Kidney (tissue), 14 donors: ENCODE data around the gene DNMT1. TPM values are rescaled to one million over a fixed set of nuclear protein-coding genes. Genes with fewer than 3 reads are reported as not detected.

Source experiments
- DNase-seq, 5 donors: peaks; one replicate each; pipeline ENCODE4 v3.0.0-alpha.2; 2013 to 2020
- FAIRE-seq: peaks from 2 replicates; lab custom pipeline; 2012; peaks lifted over from hg19 to GRCh38; lab: Jason Lieb, UNC
- H3K27ac ChIP-seq, 2 donors: one replicate each; pipeline ENCODE4 v1.7.0; 2013; ENCODE audit warnings: low read depth in 2 of 2, low read length in 2 of 2, inconsistent platforms in 1 of 2
- H3K27me3 ChIP-seq: one replicate; pipeline ENCODE4 v1.7.1; 2013; ENCODE audit warnings: low read length, inconsistent platforms; ENCODE audit not compliant: control insufficient read depth, insufficient read depth
- H3K36me3 ChIP-seq, 3 donors: one replicate each; pipeline versions ENCODE4 v1.7.0 to v1.7.1; 2013; ENCODE audit warnings: low read length in 3 of 3, control low read depth in 1 of 3, inconsistent platforms in 1 of 3; ENCODE audit not compliant: insufficient read depth in 3 of 3, control insufficient read depth in 2 of 3
- H3K4me1 ChIP-seq, 3 donors: one replicate each; pipeline versions ENCODE4 v1.7.0 to v1.7.1; 2013; ENCODE audit warnings: low read length in 3 of 3, inconsistent platforms in 1 of 3, low read depth in 1 of 3; ENCODE audit not compliant: control insufficient read depth in 2 of 3, insufficient read depth in 2 of 3
- H3K4me3 ChIP-seq, 3 donors: one replicate each; pipeline versions ENCODE4 v1.7.0 to v1.8.1; 2013; ENCODE audit warnings: low read length in 3 of 3, control low read depth in 1 of 3, inconsistent platforms in 1 of 3
- H3K9ac ChIP-seq, 3 donors: one replicate each; pipeline versions ENCODE4 v1.7.0 to v1.7.1; 2013; ENCODE audit warnings: low read length in 3 of 3, control low read depth in 1 of 3, inconsistent platforms in 1 of 3
- H3K9me3 ChIP-seq, 3 donors: one replicate each; pipeline versions ENCODE4 v1.7.0 to v1.7.1; 2013; ENCODE audit warnings: low read length in 3 of 3, control low read depth in 1 of 3, inconsistent platforms in 1 of 3; ENCODE audit not compliant: control insufficient read depth in 2 of 3, insufficient read depth in 1 of 3
- intact Hi-C: fragments of 100-400 bp; cut with DNase I; formaldehyde crosslinking; loops from one replicate; pipeline ENCODE4 v1.11.1; 2022
- microRNA-seq: library from miRNA; unstranded; fragments of <30 nt; microRNA quantifications from one replicate; pipeline ENCODE4 v1.2.0, GENCODE V29; 2020
- polyA plus RNA-seq: library from polyadenylated mRNA; stranded (reverse); fragments of 350-450 nt; fragmentation: Illumina TruSeq; extraction: RNeasy Lipid Tissue Mini Kit (QIAGEN cat#74804); gene quantifications from one replicate; pipeline ENCODE4 v1.2.3, GENCODE V29; 2014; ENCODE audit warnings: low read depth, low replicate concordance; ENCODE audit not compliant: insufficient read depth
- total RNA-seq: library from RNA; stranded (reverse); fragmentation: NEBNext Ultra II Directional; extraction: Animal tissue kit (Norgen Biotek cat#: 25700); gene quantifications from one replicate; pipeline ENCODE4 v1.2.1, GENCODE V29; 2021
- TF ChIP-seq, protein P1 (sequence below): IDR thresholded peaks from 3 replicates; pipeline ENCODE4 v1.5.1; 2012; ENCODE audit warnings: mild to moderate bottlenecking, moderate library complexity, borderline replicate concordance; ENCODE audit not compliant: insufficient read depth; ENCODE audit errors: extremely low read depth
- donor health status: control.
- donor health status: control.
- donor health status: control.
- donor health status: control.
- donor health status: control.
- donor health status: DM: yes; HTN: yes; CAD: no.
- donor health status: Normal renal cell carcinoma (clear cell type).

DNMT1 gene
- total and polyA plus RNA-seq, 2 donors from 2014 or later, result 15.3 to 64.6 TPM

DNA sequence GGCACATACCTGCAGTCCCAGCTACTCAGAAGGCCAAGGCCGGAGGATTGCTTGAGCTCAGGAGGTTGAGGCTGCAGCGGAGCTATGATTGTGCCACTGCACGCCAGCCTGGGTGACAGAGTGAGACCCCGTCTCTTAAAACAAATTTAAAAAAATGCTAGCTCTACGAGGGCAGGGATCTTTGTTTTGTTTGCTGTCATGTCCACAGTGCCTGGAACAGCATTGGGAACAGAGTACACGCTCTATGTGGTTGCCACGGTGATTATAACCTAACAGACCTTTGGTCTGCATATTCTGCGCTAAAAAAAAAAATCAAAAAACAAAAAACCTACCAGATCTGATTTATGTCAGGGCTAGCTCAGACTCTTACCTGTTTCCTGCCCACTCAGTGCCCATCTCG is 110.8 kb downstream of the DNMT1 start:
- no peak for FAIRE-seq

More for the DNA sequence above, 110.8 kb downstream of the DNMT1 start:
- DNase-seq, result no peak
- Histone ChIP-seq H3K9ac (no peak overlapping the region), H3K4me1 (peaks cover 0 to 5% (median 0%) of the 10 kb centered on the region in 3 donors), H3K36me3 (peaks cover 0 to under 1% (median 0%) of the 10 kb centered on the region in 3 donors), H3K4me3 (no peak overlapping the region), H3K9me3 (no peaks in the 10 kb centered on the region), H3K27me3 (no peaks in the 10 kb centered on the region), H3K27ac (no peak overlapping the region)
- TF ChIP-seq, protein P1, sequence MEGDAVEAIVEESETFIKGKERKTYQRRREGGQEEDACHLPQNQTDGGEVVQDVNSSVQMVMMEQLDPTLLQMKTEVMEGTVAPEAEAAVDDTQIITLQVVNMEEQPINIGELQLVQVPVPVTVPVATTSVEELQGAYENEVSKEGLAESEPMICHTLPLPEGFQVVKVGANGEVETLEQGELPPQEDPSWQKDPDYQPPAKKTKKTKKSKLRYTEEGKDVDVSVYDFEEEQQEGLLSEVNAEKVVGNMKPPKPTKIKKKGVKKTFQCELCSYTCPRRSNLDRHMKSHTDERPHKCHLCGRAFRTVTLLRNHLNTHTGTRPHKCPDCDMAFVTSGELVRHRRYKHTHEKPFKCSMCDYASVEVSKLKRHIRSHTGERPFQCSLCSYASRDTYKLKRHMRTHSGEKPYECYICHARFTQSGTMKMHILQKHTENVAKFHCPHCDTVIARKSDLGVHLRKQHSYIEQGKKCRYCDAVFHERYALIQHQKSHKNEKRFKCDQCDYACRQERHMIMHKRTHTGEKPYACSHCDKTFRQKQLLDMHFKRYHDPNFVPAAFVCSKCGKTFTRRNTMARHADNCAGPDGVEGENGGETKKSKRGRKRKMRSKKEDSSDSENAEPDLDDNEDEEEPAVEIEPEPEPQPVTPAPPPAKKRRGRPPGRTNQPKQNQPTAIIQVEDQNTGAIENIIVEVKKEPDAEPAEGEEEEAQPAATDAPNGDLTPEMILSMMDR, result no peak
- intact Hi-C loops, result no loop called here

Small RNA genes within 50 kb of the gene (microRNA-seq; reads per million reads assigned to microRNA genes)
- gene MIR4322, result not detected

Other genes starting within 250 kb of the DNMT1 start
- gene COL5A3, start 184.4 kb downstream of the DNMT1 start, total RNA-seq, result 5.1 TPM
- gene COL5A3, start 184.4 kb downstream of the DNMT1 start, polyA plus RNA-seq, result 0.97 TPM
- gene RDH8, start 181.5 kb downstream of the DNMT1 start, total RNA-seq, result not detected
- gene RDH8, start 181.5 kb downstream of the DNMT1 start, polyA plus RNA-seq, result not detected
- gene SHFL, start 108.6 kb downstream of the DNMT1 start, total RNA-seq, result 42.5 TPM
- gene SHFL, start 108.6 kb downstream of the DNMT1 start, polyA plus RNA-seq, result 36.4 TPM
- 0.35 TPM for gene ANGPTL6, start 92.3 kb downstream of the DNMT1 start, total RNA-seq
- 0.37 TPM for gene ANGPTL6, start 92.3 kb downstream of the DNMT1 start, polyA plus RNA-seq
- 43.2 TPM for gene PPAN, start 88.6 kb downstream of the DNMT1 start, total RNA-seq
- gene PPAN, start 88.6 kb downstream of the DNMT1 start, polyA plus RNA-seq, result 25.2 TPM
- 17.3 TPM for gene P2RY11, start 83.3 kb downstream of the DNMT1 start, total RNA-seq
- gene P2RY11, start 83.3 kb downstream of the DNMT1 start, polyA plus RNA-seq, result 3.7 TPM
- gene EIF3G, start 75.1 kb downstream of the DNMT1 start, total RNA-seq, result 172 TPM
- gene EIF3G, start 75.1 kb downstream of the DNMT1 start, polyA plus RNA-seq, result 212 TPM
- 6.3 TPM for gene S1PR2, start 36.4 kb upstream of the DNMT1 start, total RNA-seq
- gene S1PR2, start 36.4 kb upstream of the DNMT1 start, polyA plus RNA-seq, result 1.5 TPM
- gene MRPL4, start 57.3 kb upstream of the DNMT1 start, total RNA-seq, result 44.8 TPM
- 102 TPM for gene MRPL4, start 57.3 kb upstream of the DNMT1 start, polyA plus RNA-seq
- gene ICAM1, start 76.2 kb upstream of the DNMT1 start, total RNA-seq, result 50.3 TPM
- gene ICAM1, start 76.2 kb upstream of the DNMT1 start, polyA plus RNA-seq, result 16.3 TPM
- 0.85 TPM for gene ICAM4, start 92.0 kb upstream of the DNMT1 start, total RNA-seq
- 1.1 TPM for gene ICAM4, start 92.0 kb upstream of the DNMT1 start, polyA plus RNA-seq
- gene ICAM5, start 95.0 kb upstream of the DNMT1 start, total RNA-seq, result 2.9 TPM
- 0.34 TPM for gene ICAM5, start 95.0 kb upstream of the DNMT1 start, polyA plus RNA-seq
- gene ZGLP1, start 114.9 kb upstream of the DNMT1 start, total RNA-seq, result 4.6 TPM
- 5.5 TPM for gene ZGLP1, start 114.9 kb upstream of the DNMT1 start, polyA plus RNA-seq
- gene FDX2, start 121.1 kb upstream of the DNMT1 start, total RNA-seq, result 20.1 TPM
- 88.4 TPM for gene FDX2, start 121.1 kb upstream of the DNMT1 start, polyA plus RNA-seq
- gene RAVER1, start 138.6 kb upstream of the DNMT1 start, total RNA-seq, result 38.4 TPM
- gene RAVER1, start 138.6 kb upstream of the DNMT1 start, polyA plus RNA-seq, result 9.1 TPM
- gene ICAM3, start 144.7 kb upstream of the DNMT1 start, total RNA-seq, result 17.4 TPM
- gene ICAM3, start 144.7 kb upstream of the DNMT1 start, polyA plus RNA-seq, result 21.8 TPM
- 127 TPM for gene TYK2, start 185.6 kb upstream of the DNMT1 start, total RNA-seq
- gene TYK2, start 185.6 kb upstream of the DNMT1 start, polyA plus RNA-seq, result 131 TPM
- 139 TPM for gene CDC37, start 208.6 kb upstream of the DNMT1 start, total RNA-seq
- gene CDC37, start 208.6 kb upstream of the DNMT1 start, polyA plus RNA-seq, result 149 TPM
- 17.5 TPM for gene PDE4A, start 225.6 kb upstream of the DNMT1 start, total RNA-seq
- 4.5 TPM for gene PDE4A, start 225.6 kb upstream of the DNMT1 start, polyA plus RNA-seq